Measurements from ENCODE around the gene THYN1.

- TF ChIP-seq CTCF (IDR thresholded peaks at IDR 0.05 in 4 of 5, conservative IDR thresholded peaks at IDR 0.05 in 1 of 5) (no peak), POLR2A (IDR thresholded peaks at IDR 0.05) (no peak)
These were observed 24.2 kb upstream of the THYN1 start for GRCh38 chr11:134277183-134278001.

All from gastrocnemius medialis (tissue), 4 donors.